BE2C (cell line): ENCODE measurements around the gene VMP1.
"Not testable (repeated sequence)": the region's sequence is repeated elsewhere in the genome, so short reads cannot be mapped to it uniquely, and the experiment has no call there.

Source experiments
- DNase-seq: peaks from one replicate; pipeline ENCODE4 v3.0.0-alpha.2; 2020
- H3K27me3 ChIP-seq: fragments of 250-450 bp; sonication (Bioruptor Pico); 2 replicates; pipeline ENCODE4 v1.5.1; 2020; ENCODE audit warnings: mild to moderate bottlenecking
- H3K36me3 ChIP-seq: fragments of 250-450 bp; sonication (Bioruptor Pico); 2 replicates; pipeline ENCODE4 v1.5.1; 2020; ENCODE audit warnings: mild to moderate bottlenecking
- H3K4me1 ChIP-seq: fragments of 250-450 bp; sonication (Bioruptor Pico); 2 replicates; pipeline ENCODE4 v1.5.1; 2020
- H3K4me3 ChIP-seq: 2 replicates; pipeline ENCODE4 v1.5.1; 2011; ENCODE audit warnings: low read depth, low read length
- H3K9me3 ChIP-seq: fragments of 250-450 bp; sonication (Bioruptor Pico); 2 replicates; pipeline ENCODE4 v1.5.1; 2020
- TF ChIP-seq, protein P1 (sequence below): IDR thresholded peaks from 2 replicates; pipeline ENCODE4 v1.5.1; 2012; ENCODE audit warnings: mild to moderate bottlenecking, low read depth, low read length

VMP1 gene

DNA sequence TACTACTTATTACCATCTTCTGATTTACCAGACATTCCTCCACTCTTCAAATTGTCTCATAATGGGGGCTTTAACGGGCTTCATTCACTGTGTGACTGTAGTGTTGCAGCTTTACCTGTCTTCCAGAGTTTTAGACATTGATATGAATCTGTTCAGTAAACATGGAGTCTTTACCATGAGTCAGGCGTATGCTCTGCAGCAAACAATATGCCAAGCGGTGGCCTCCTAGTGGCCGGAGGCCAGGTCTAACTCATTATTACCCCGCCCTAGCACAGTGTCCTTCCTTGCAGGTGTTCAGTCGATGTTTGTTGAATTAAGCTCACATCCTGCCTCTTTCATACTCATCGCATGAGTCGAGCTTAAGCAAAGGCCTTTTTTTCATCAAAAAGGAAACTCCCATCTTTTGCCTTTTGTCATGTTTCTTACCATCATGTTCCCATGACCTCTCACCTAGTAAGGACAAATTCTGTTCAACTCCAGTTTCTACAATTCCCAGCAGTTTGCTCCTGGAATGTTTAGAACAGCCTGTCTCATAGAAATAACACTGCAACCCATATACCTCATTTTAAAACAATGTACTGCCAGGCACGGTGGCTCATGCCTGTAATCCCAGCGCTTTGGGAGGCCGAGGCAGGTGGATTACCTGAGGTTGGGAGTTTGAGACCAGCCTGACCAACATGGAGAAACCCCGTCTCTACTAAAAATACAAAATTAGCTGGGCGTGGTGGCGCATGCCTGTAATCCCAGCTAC lies 145.9 kb downstream of the VMP1 start:
- Histone ChIP-seq H3K4me1 (no peaks in the 10 kb centered on the region; the same call in 1 of the 2 replicates), H3K9me3 (no peaks in the 10 kb centered on the region; the same call in 1 of the 2 replicates), H3K36me3 (no peaks in the 10 kb centered on the region), H3K4me3 (no peak overlapping the region), H3K27me3 (no peaks in the 10 kb centered on the region; the same call in 1 of the 2 replicates)
- peak; percentile 49 for DNase-seq
- TF ChIP-seq, protein P1, sequence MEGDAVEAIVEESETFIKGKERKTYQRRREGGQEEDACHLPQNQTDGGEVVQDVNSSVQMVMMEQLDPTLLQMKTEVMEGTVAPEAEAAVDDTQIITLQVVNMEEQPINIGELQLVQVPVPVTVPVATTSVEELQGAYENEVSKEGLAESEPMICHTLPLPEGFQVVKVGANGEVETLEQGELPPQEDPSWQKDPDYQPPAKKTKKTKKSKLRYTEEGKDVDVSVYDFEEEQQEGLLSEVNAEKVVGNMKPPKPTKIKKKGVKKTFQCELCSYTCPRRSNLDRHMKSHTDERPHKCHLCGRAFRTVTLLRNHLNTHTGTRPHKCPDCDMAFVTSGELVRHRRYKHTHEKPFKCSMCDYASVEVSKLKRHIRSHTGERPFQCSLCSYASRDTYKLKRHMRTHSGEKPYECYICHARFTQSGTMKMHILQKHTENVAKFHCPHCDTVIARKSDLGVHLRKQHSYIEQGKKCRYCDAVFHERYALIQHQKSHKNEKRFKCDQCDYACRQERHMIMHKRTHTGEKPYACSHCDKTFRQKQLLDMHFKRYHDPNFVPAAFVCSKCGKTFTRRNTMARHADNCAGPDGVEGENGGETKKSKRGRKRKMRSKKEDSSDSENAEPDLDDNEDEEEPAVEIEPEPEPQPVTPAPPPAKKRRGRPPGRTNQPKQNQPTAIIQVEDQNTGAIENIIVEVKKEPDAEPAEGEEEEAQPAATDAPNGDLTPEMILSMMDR: peak; percentile 50

DNA sequence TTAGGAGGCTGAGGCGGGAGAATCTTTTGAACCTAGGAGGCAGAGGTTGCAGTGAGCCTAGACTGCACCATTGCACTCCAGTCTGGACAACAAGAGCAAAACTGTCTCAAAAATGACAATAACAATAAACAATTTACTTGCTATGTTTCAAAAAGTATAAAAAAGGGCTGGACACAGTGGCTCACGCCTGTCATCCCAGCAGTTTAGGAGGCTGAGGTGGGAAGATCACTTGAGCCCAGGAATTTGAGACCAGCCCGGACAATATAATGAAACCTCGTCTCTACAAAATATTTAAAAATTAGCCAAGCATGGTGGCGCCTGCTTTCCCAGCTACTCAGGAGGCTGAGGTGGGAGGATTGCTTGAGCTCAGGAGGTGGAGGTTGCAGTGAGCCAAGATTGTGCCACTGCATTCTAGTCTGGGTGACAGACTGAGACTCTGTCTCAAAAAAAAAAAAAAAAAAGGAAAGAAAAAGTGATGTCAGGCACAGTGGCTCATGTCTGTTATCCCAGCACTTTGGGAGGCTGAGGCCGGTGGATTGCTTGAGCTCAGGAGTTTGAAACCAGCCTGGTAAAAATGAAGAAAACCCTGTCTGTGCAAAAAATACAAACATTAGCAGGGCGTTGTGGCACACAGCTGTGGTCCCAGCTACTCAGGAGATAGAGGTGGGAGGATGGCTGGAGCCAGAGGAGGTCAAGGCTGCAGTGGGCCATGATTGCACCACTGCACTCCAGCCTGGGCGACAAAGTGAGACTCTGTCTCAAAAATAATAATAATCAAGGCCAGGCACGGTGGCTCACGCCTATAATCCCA lies 146.7 kb downstream of the VMP1 start:
- DNase-seq, H3K4me3 ChIP-seq, H3K36me3 ChIP-seq, H3K9me3 ChIP-seq, H3K27me3 ChIP-seq, H3K4me1 ChIP-seq: not testable (repeated sequence)

DNA sequence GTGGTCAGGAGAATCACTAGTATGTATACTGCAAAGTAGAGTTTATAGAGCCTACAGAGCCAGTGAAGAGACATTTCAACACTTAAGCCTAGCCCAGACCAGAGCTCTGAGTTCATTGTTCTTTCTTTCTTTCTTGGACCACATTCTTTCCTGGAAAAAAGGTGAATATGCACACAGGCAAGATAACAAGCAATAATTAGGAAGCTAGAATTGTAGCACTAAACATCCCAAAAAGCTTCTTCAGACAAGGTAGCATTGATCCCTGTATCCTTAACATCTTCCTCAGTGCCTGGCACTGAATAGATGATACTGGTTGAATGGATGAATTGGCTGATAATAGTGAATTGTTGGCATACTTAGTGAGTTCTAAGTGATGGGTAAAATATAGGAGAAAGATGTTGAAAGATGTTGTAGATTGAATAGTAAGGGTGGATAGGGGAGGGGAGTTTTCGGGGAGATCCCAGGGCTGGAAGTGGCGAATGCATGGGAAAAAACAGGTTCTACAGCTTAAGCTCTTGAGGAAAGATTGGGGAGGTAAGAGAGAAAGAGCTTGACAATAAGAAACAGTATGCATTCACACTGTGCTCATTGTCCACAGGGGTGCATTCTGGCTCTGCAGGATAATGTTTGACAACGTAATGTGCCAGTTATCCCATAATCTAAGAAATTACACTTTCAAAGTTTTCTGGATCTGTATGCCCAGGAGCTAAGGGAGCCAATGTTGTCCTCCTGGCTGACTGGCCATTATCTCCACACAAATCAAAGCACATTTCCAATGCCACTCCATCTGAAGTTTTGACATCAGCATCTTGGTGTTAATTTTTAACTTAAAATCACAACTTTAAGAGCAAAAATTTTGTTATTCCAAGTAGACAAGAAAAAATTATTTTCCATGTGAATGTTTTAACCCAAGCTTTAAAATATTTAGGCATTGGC lies 149.7 kb downstream of the VMP1 start:
- H3K4me1 ChIP-seq: no peaks in the 10 kb centered on the region; the same call in 1 of the 2 replicates
- no peak for DNase-seq
- TF ChIP-seq, protein P1: no peak

DNA sequence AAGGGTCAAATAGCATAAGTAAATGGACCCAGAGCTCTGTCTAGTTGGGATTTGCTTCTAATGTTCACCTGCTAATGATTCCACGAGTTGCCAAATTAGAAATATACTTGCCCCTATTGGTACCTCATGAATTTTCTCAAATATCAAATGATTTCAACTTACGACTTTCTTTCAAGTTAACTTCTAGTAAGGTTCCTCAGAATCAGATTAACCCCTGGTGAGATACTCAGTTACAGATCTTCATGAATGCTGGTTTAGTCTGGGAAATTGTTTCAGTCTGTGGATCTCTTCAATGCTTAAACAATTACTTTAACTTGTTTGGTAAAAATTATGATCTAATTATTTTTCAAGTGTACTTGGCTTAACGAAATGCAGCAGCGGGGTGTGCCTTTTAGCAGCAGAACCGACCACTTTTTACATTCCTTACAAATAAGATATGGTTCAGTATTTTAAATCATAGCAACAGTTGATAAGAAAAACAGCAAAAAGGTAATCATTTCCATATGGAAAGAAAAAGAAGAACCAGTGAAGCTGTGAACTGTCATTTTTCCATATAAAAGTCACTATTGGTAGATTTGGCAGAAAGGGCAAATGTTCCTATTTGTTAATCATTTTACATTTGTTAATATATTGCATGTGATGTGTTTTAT lies 150.8 kb downstream of the VMP1 start:
- H3K4me3 ChIP-seq: no peak overlapping the region
- H3K36me3 ChIP-seq: peaks cover 12% of the 10 kb centered on the region
- DNase-seq: no peak
- TF ChIP-seq, protein P1: no peak
- H3K4me1 ChIP-seq: no peaks in the 10 kb centered on the region; the same call in 1 of the 2 replicates
- no peaks in the 10 kb centered on the region for H3K9me3 ChIP-seq
- H3K27me3 ChIP-seq: no peaks in the 10 kb centered on the region; the same call in 1 of the 2 replicates

More for the DNA sequence above, 149.7 kb downstream of the VMP1 start:
- no peaks in the 10 kb centered on the region; the same call in 1 of the 2 replicates for H3K27me3 ChIP-seq
- peaks cover 6% of the 10 kb centered on the region for H3K36me3 ChIP-seq
- H3K9me3 ChIP-seq: no peaks in the 10 kb centered on the region
- H3K4me3 ChIP-seq: no peak overlapping the region

DNA sequence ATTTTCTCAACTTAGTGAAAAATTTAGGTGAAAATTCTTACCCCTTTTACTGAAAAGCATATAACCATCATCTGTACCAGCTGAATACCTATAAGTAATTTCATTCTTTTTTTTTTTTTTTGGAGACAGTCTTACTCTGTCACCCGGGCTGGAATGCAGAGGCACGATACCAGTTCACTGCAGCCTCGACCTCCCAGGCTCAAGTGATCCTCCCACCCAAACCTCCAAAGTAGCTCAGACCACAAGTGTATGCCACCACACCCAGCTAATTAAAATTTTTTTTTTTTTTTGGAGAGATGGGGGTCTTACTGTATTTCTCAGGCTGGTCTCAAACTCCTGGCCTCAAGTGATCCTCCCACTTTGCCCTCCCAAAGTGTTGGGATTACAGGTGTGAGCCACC lies 151.5 kb downstream of the VMP1 start:
- TF ChIP-seq, protein P1: no peak
- no peak overlapping the region for H3K4me3 ChIP-seq
- no peaks in the 10 kb centered on the region; the same call in 1 of the 2 replicates for H3K27me3 ChIP-seq
- no peaks in the 10 kb centered on the region for H3K9me3 ChIP-seq
- no peaks in the 10 kb centered on the region; the same call in 1 of the 2 replicates for H3K4me1 ChIP-seq
- DNase-seq: no peak
- H3K36me3 ChIP-seq: peaks cover 14% of the 10 kb centered on the region
